IPS-18a (cell line): ENCODE data around the gene MYT1.

Experiments
- H3K27ac ChIP-seq: one replicate; pipeline ENCODE4 v1.5.1; 2013; ENCODE audit warnings: low read length
- H3K27me3 ChIP-seq: one replicate; pipeline ENCODE4 v1.6.1; 2013; ENCODE audit warnings: mild to moderate bottlenecking, low read length; ENCODE audit not compliant: control insufficient read depth, insufficient read depth
- H3K36me3 ChIP-seq: one replicate; pipeline ENCODE4 v1.6.1; 2013; ENCODE audit warnings: low read depth, low read length; ENCODE audit not compliant: control insufficient read depth
- H3K4me1 ChIP-seq: one replicate; pipeline ENCODE4 v1.6.1; 2013; ENCODE audit warnings: low read depth, low read length; ENCODE audit not compliant: control insufficient read depth
- H3K4me3 ChIP-seq: one replicate; pipeline ENCODE4 v1.5.1; 2013; ENCODE audit warnings: low read length
- H3K9ac ChIP-seq: one replicate; pipeline ENCODE4 v1.6.1; 2013; ENCODE audit warnings: mild to moderate bottlenecking, low read length, moderate library complexity
- H3K9me3 ChIP-seq: one replicate; pipeline ENCODE4 v1.6.1; 2013; ENCODE audit warnings: low read depth, low read length; ENCODE audit not compliant: control insufficient read depth

Gene MYT1

DNA sequence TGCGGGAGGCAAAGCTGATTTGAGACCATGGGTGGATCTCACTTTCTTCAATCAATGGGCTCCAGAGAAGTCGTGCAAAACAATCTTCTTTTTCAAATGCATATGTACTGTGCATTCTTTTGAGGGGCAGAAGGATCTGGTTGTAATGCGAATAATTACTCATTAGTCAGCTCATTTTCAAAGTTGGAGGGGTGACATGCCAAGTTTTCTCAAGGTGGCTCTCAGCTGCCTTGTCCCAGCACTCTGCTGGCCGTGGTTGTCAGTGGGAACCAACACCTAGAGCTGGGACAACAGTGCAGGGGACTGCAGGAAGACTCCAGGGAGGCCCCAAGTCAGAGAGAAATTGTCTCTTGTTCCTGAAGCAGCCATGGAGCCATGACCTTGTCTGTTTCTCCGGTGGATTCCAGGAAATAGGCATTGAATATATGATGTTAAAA is 25.3 kb downstream of the MYT1 start:
- no peak overlapping the region for H3K27ac ChIP-seq
- H3K36me3 ChIP-seq = no peaks in the 10 kb centered on the region
- H3K9ac ChIP-seq = peak overlapping the region; percentile 24
- peaks cover 32% of the 10 kb centered on the region for H3K4me1 ChIP-seq
- no peaks in the 10 kb centered on the region for H3K9me3 ChIP-seq
- no peaks in the 10 kb centered on the region for H3K27me3 ChIP-seq
- H3K4me3 ChIP-seq = no peak overlapping the region

DNA sequence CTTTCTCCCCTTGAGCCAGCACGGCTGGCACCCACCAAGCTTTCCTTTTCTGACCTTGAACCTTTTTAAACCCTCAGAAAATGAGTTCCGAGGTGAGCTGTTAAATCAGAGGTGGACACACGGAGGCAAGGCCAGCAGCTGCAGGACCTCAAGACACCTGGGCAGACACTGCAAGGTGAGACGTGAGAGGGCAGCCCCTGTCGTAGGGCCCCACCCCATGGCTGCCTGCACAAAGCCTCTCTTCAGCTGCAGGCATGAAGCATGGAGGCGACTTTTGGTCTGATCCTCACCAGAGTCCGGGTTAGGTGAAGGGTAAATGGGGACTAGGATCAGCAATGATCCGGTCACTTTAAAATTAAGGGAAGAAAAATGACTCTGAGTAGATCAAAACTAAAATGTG is 25.7 kb downstream of the MYT1 start:
- Histone ChIP-seq H3K9ac (no peak overlapping the region), H3K4me1 (peaks cover 32% of the 10 kb centered on the region), H3K27me3 (no peaks in the 10 kb centered on the region), H3K27ac (no peak overlapping the region), H3K9me3 (no peaks in the 10 kb centered on the region), H3K4me3 (no peak overlapping the region), H3K36me3 (no peaks in the 10 kb centered on the region)

DNA sequence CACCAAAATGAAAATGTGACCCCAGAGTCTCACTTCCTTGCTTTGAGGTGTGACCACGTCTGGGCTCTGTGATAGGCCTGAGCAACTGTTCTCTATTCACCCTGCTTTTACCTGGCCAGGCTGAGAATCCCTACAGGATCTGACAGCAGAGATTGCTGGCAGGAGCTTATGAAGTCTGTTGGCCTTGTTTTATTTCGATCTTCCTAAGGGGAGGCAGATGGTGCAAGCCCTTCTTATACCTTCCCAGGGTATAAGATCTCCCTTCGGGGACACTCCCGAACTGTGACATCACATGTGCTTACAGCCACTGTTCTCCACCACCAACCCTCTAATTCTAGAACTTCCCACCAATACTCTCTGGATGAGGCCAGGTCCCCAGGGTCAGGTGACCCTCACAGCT is 26.8 kb downstream of the MYT1 start:
- Histone ChIP-seq H3K27ac (no peak overlapping the region), H3K9me3 (no peaks in the 10 kb centered on the region), H3K4me3 (no peak overlapping the region), H3K36me3 (no peaks in the 10 kb centered on the region), H3K27me3 (no peaks in the 10 kb centered on the region), H3K9ac (no peak overlapping the region), H3K4me1 (peaks cover 32% of the 10 kb centered on the region)

DNA sequence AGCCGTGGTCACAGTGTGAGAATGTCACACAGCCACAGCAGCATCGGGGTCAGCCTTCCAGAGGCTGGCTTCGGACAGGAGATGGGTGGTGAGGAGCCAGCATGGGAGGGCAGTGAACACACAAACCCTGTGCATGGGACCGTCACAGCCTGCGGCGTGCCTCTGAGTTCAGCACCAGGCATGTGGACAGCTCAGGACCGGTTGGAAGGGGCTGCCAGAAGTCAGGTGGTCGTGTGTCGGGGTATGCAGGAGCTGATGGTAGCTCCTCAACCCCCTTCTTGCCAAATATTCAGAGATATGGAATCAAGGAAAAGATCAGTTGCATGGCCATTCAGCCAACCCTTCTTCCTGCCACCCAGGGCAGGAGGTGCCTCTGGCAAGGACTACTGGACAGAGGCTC is 28.2 kb downstream of the MYT1 start:
- Histone ChIP-seq H3K4me3 (no peak overlapping the region), H3K27me3 (no peaks in the 10 kb centered on the region), H3K36me3 (no peaks in the 10 kb centered on the region), H3K9me3 (no peaks in the 10 kb centered on the region), H3K9ac (no peak overlapping the region), H3K4me1 (peaks cover 35% of the 10 kb centered on the region), H3K27ac (no peak overlapping the region)

DNA sequence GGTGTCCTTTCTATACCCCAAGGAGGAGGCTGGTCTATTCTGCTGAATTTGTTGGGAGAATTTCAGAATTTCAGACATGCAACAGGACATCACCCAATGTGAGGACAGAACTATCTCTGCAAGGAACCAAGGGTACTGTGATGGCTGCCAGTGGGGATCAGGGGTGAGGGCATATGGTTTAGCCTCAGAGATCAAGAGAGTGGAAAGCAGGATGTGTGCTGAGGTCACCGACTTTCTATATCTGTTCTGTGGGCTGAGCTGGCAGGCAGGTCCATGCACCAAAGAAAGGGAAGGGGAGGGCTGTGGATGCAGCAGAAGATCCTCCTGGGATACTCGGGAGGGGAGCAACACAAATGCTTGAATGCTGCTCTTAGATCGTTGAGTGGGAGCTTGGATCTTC is 28.8 kb downstream of the MYT1 start:
- no peaks in the 10 kb centered on the region for H3K36me3 ChIP-seq
- no peaks in the 10 kb centered on the region for H3K9me3 ChIP-seq
- H3K27me3 ChIP-seq = no peaks in the 10 kb centered on the region
- no peak overlapping the region for H3K4me3 ChIP-seq
- H3K27ac ChIP-seq = no peak overlapping the region
- peaks cover 32% of the 10 kb centered on the region for H3K4me1 ChIP-seq
- no peak overlapping the region for H3K9ac ChIP-seq

DNA sequence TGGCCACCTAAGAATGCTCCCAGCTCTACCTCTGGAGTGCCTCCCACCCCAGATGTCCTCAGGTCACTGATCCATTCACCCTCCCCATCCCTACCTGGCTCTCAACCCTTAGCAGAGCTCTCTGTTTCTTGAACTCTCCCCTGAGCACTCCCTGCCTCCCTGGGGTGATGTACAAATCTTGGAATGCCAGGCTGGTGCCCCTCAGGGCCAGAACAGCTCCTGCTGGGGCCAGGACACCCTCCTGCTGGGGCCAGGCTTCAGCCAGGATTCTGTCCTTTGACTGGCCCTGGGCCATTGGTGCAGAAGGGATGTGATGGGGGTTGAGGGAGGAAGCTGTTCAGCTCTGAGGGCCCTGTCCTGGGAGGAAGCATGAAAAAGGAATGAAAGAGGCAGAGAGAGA is 30.0 kb downstream of the MYT1 start:
- H3K27me3 ChIP-seq = no peaks in the 10 kb centered on the region
- peaks cover 20% of the 10 kb centered on the region for H3K4me1 ChIP-seq
- no peak overlapping the region for H3K9ac ChIP-seq
- no peaks in the 10 kb centered on the region for H3K9me3 ChIP-seq
- H3K4me3 ChIP-seq = no peak overlapping the region
- no peaks in the 10 kb centered on the region for H3K36me3 ChIP-seq
- H3K27ac ChIP-seq = no peak overlapping the region

DNA sequence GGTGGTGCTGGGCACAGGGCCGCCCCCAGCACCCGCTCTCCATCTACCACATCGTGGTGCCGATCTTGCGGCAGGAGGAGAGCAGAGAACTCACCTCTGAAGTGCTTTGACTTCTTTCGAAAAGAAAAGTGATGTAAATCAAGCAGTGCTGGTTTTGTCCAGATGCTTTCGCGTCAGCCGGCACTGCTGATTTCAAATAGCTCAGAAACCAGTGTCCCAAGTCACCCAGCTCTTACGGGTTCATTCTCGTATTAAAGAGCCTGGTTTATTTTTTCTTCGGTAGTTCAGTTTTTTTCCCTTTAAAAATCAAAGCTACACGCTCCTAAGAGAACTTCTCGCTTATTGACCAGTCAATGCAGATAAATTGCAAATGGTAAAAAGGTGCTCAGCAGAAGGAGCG is 32.1 kb downstream of the MYT1 start:
- no peaks in the 10 kb centered on the region for H3K27me3 ChIP-seq
- no peaks in the 10 kb centered on the region for H3K36me3 ChIP-seq
- H3K27ac ChIP-seq = no peak overlapping the region
- no peak overlapping the region for H3K4me3 ChIP-seq
- H3K9ac ChIP-seq = no peak overlapping the region
- peaks cover 6% of the 10 kb centered on the region for H3K4me1 ChIP-seq
- H3K9me3 ChIP-seq = no peaks in the 10 kb centered on the region

DNA sequence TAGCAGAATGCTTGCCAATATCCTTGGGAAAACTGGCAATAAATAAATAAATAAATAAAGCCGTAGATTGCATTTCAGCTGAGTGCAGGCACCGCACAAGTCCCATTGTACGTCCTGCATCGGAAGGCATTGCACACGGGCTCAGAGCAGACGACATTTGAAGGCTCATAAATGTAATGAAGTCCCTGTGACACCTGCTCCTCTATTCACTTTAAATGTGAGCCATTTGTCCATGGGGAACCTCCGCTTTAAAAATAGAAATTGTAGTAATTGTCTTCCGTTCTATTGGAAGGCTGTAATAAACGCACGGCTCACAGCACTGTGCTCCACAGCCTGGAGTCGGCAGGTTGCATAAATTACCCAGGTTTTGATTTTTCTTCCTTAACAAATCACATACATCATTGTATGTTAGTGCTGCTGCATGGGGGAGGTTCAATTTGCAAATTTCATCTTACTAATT is 32.6 kb downstream of the MYT1 start:
- Histone ChIP-seq H3K4me3 (no peak overlapping the region), H3K9ac (no peak overlapping the region), H3K36me3 (no peaks in the 10 kb centered on the region), H3K27ac (no peak overlapping the region), H3K9me3 (no peaks in the 10 kb centered on the region), H3K4me1 (peaks cover 4% of the 10 kb centered on the region), H3K27me3 (no peaks in the 10 kb centered on the region)

DNA sequence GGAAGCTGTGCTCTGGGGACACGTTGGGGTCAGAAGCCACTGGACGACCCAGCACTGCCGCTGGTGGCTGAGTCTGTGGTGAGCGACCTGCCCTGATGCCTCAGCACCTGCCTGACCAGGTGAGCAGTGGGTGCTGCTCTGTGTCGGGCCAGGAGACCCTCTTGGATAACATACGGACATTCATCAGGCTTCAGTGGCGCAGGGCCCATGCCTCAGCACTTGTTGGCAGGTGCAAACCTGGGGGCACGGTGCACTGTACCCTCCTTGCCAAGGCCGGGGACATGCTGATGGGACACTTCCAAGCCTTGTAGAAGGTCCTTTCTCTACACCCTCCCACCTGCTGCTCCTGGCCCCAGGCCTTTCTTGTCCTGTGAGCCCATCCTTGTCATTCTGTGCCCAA is 34.1 kb downstream of the MYT1 start:
- Histone ChIP-seq H3K4me3 (no peak overlapping the region), H3K36me3 (no peaks in the 10 kb centered on the region), H3K9ac (no peak overlapping the region), H3K27me3 (no peaks in the 10 kb centered on the region), H3K27ac (no peak overlapping the region), H3K4me1 (peaks cover 4% of the 10 kb centered on the region), H3K9me3 (no peaks in the 10 kb centered on the region)

DNA sequence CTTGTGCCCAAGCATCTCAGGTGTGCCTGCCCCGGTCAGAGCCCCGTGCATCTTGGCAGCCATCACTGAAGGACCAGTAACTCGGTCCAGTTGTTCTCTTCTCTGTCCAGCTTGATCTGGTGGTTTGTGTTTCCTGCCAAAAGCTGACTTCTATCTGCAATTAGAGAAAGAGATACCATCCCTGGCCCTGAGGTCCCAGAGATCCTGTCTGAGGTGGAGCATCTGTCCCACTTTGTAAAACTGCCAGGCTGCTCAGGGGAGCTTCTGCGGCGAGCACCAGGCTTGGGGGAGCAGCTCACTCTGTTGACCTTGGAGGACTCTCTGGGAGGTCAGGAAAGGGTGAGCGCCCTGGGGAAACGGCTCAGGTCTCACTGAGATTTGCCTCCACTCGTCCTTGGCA is 35.1 kb downstream of the MYT1 start:
- no peak overlapping the region for H3K27ac ChIP-seq
- H3K27me3 ChIP-seq = no peaks in the 10 kb centered on the region
- no peak overlapping the region for H3K9ac ChIP-seq
- H3K36me3 ChIP-seq = no peaks in the 10 kb centered on the region
- peaks cover 4% of the 10 kb centered on the region for H3K4me1 ChIP-seq
- no peak overlapping the region for H3K4me3 ChIP-seq
- no peaks in the 10 kb centered on the region for H3K9me3 ChIP-seq

DNA sequence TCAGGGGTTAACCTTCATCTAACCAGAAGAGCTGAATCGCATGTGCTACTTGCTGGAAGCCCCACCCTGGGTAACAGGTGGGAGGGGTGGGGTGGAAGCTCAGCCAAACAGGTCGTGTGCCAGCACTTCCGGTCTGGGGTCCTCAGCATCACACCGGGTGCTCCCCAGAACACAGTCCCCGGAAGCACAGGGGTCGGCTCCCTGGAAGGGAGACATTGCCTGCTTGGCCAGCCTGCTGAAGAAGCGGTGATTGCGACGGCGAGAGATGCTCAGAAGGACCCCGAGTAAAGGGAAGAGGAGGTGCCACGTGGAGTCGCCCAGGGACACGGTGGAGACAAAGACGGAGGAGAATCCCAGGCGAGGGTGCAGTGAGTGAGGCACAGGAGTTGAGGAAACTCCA is 36.5 kb downstream of the MYT1 start:
- Histone ChIP-seq H3K9me3 (no peaks in the 10 kb centered on the region), H3K27me3 (no peaks in the 10 kb centered on the region)

DNA sequence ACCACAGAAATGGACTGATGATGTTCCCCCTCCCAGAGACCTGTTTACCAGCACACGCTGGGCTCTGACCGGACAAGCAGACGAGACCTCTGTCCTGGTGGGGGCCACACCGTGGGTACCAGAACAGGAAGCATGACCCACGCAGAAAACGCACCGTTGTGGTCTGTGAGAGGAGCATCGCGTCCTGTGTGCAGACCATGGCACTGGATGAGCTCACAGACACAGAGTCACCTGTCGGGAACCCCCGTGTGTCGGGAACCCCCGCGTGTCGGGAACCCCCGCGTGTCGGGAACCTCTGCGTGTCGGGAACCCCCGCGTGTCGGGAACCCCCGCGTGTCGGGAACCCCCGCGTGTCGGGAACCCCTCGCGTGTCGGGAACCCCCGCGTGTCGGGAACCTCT is 37.4 kb downstream of the MYT1 start:
- H3K36me3 ChIP-seq = no peaks in the 10 kb centered on the region
- no peak overlapping the region for H3K4me3 ChIP-seq
- no peak overlapping the region for H3K9ac ChIP-seq
- peaks cover 4% of the 10 kb centered on the region for H3K4me1 ChIP-seq
- no peaks in the 10 kb centered on the region for H3K27me3 ChIP-seq
- no peaks in the 10 kb centered on the region for H3K9me3 ChIP-seq
- no peak overlapping the region for H3K27ac ChIP-seq

More for the DNA sequence above, 36.5 kb downstream of the MYT1 start:
- Histone ChIP-seq H3K4me3 (no peak overlapping the region), H3K36me3 (no peaks in the 10 kb centered on the region), H3K27ac (no peak overlapping the region), H3K9ac (no peak overlapping the region), H3K4me1 (peaks cover 4% of the 10 kb centered on the region)
